GM18507 (cell line): Measurements from ENCODE around the gene TRMT11.
A peak's percentile ranks its signal among the peaks of the same experiment; 100 is the strongest.
"Not testable (repeated sequence)": the region's sequence is repeated elsewhere in the genome, so short reads cannot be mapped to it uniquely, and the experiment has no call there.

Experiments used
- DNase-seq: peaks from one replicate; pipeline ENCODE4 v3.0.0; 2011; ENCODE audit warnings: low read depth; ENCODE audit not compliant: insufficient read length; ENCODE audit errors: extremely low spot score
- FAIRE-seq: peaks from 2 replicates; lab custom pipeline; 2011; peaks lifted over from hg19 to GRCh38; lab: Jason Lieb, UNC

The TRMT11 gene

GRCh38 chr6:125986301-125987025, at the start of gene TRMT11:
Gene TRMT11 (plus strand): TSS chr6:125986540. CDS start chr6:125986551, 11 bp downstream.
- FAIRE-seq (peak; percentile 89), DNase-seq (peak; percentile 86)

- FAIRE-seq, result no peak
- no peak for DNase-seq
Measured at GRCh38 chr6:125939026-125939425, 47.3 kb upstream of the TRMT11 start.

DNA sequence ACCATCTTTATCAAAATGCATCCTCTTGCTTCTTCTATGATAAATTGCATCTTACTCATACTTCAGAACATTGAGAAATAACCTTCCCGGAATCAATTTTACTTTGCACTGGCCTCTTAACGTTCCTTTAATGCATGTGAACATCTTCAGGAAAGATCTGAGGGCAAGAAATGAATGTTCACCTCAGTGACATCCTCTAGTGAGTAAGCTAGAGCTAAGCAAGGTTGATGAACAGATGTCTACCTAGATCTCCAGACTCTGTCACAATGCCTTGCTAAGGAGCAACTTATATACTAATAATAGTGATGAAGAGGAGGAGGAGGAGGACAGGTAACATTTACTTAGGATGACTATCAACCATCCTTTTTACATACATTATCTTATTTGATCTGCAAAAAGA, 46.5 kb upstream of the TRMT11 start:
- FAIRE-seq, result peak; percentile 18

DNA sequence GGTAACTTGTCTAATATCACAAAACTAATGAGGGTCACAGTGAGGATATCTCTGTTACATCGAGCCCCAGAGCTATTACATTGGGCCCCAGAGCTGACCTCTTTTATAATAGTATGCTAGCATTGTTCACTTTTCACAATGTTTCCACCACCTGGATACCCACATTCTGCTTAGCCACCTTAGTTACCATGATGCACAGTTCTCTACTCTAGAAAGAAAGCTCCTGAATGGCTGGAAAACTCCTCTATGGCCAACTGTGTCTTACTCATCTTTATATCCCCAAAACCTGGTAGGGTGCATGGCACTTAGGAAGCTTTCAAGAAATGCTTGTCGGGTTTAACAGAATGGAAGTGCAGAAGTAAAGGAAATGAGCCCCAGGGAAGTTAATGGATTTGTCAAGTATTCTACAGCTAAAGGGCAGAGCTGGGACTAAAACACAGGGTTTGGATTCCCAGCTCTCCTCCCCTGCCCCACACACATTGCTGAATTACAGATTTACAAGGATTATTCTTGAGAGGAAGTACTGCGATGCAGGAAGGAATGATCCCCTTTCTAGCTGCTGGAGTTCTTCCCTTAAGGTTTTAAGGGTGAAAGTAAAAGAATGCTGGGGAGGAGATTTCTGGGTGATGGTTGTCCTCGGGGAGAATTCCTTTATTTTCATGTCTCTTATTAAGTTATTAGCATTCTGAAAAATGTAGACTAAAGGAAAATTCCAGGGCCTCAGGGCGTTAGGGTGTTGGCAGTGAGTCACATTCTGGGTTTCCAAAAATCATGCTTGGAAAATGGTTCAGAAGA, 45.9 kb upstream of the TRMT11 start:
- FAIRE-seq (no peak), DNase-seq (no peak)

More for the DNA sequence above, 46.5 kb upstream of the TRMT11 start:
- DNase-seq, result no peak

GRCh38 chr6:125942672-125943527, 43.4 kb upstream of the TRMT11 start:
- FAIRE-seq (no peak), DNase-seq (no peak)

GRCh38 chr6:125943528-125944433, 42.6 kb upstream of the TRMT11 start:
- DNase-seq (no peak), FAIRE-seq (no peak)

DNA sequence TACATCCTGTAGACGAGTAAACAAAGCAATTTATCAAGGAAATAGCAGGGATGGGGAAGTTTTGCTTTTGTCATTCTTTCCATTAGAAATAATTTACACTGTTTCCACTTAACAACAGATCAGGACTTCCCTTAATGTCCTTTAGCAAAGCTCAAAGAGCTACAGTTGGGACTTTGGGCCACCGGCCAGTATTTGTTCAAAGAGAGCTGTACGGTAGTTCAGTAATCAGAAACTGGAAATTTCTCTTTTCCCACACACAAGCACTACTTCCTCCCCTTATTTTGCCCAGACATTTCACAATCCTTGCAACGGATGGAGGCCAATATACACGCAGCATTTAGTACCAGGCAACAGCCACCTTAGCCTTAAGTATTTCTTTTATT, 41.9 kb upstream of the TRMT11 start:
- no peak for DNase-seq
- FAIRE-seq, result no peak

- no peak for DNase-seq
- FAIRE-seq, result no peak
Measured at GRCh38 chr6:125944896-125945295, 41.4 kb upstream of the TRMT11 start.

DNA sequence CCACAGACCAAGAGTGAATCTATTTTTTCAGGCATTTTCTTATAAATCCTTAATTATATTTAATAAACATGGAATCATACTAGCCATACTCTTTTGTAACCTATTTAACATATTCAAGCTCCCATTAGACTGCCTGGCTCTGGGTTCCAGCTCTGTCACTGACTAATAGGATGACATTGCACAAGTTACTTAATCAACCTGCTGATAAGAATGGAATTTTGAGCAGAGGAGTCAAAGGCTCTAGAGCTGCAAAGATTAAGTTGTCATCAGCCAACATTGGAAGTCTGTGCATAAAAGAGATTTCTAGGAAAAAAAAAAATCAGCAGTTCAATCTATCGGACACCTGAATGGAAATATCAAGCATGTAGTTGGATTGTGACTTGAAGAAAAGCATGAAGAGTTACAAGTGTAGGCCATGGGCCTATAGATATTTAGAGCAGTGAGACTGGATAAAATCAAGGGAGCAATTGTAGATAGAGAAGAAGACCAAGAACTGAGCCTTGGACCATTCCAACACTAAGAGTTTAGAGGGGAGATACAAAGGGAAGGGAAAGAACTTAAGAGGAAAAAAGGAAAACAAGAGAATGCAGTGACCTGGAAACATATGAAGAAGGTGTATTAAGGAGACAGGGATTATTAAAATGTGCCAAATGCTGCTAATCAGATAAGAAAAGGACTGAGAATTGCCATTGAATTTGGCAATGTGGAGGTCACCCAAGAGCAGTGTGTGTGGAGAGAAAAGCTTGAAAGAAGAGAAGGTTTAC, 40.8 kb upstream of the TRMT11 start:
- no peak for FAIRE-seq
- no peak for DNase-seq

GRCh38 chr6:125947615-125948014, 38.7 kb upstream of the TRMT11 start:
- FAIRE-seq, result no peak
- DNase-seq, result no peak

DNA sequence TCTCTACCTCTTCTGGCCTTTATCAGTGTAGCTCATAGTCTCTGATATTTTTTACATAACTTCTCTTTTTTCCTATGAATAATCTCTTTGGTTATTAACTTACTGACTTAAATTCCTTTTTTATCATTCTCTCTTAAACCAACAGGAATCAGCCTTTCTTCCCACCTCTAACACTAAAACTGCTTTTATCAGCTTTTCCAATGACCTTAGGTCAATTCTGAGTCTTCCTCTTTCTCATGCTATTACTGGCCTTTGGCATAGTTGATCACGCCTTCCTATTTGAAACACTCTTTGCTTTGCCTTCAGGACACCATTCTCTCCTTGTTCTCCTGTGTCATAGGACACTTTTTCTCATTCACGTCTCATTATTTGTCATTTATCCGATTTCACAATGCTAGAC, 37.9 kb upstream of the TRMT11 start:
- FAIRE-seq (no peak), DNase-seq (no peak)

GRCh38 chr6:125949069-125949468, 37.3 kb upstream of the TRMT11 start:
- DNase-seq (no peak), FAIRE-seq (no peak)

DNA sequence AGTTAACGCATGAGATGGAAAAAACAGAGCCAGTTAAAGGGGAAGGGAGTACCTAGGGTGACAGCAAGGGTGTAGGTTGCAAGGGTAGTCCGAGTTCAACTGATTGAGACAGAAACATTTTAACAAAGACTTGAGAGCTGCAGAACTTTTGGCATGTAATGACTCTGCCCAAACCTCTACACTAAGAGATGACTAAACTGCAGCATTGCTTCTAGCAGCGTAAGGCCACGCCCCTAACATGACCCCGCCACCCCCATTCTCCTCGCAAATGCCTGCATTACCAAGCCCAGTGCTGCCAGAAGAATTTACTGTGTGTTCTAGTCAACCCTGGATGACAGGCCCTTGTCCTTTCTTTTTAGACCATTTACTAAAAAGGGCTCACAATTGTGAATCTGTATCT, 36.0 kb upstream of the TRMT11 start:
- FAIRE-seq (no peak), DNase-seq (no peak)

DNA sequence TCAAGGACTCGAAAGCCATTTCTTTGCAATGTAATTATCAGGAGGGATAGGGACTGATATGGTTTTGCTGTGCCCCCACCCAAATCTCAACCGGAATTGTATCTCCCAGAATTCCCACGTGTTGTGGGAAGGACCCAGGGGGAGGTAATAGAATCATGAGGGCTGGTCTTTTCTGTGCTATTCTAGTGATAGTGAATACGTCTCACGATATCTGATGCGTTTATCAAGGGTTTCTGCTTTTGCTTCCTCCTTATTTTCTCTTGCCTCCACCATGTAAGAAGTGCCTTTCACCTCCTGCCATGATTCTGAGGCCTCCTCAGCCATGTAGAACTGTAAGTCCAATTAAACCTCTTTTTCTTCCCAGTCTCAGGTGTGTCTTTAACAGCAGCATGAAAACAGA, 35.6 kb upstream of the TRMT11 start:
- DNase-seq, FAIRE-seq: not testable (repeated sequence)

- no peak for DNase-seq
- no peak for FAIRE-seq
Measured at GRCh38 chr6:125951323-125951722, 35.0 kb upstream of the TRMT11 start.

GRCh38 chr6:125952764-125953501, 33.4 kb upstream of the TRMT11 start:
- DNase-seq (no peak), FAIRE-seq (no peak)

DNA sequence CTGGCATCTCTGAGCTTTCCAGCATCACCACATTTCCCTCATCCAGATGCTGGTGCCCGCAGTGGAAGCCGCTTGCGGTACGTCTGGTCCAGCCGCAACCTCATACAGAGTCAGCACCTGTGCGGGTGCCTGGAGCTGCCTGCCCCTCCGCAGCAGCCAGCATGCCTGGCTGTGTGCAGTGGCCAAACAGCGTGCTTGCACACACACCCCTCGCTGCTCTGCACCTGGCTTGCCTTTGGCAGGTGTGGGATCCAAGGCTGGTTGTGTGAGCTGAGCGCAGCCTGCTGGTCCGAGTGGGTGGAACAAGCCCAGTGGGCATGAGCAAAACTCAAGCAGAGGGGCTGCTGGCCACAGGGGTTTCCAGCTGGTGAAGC, 32.9 kb upstream of the TRMT11 start:
- DNase-seq (no peak), FAIRE-seq (no peak)
